Stimulated activated CD4-positive, alpha-beta T cell treated with anti-CD3 and anti-CD28 coated beads, Interleukin-4, amount 100 ng/mL, for 4 hours (primary cell): ENCODE results near the gene SSBP2.
"Not testable (repeated sequence)": the region's sequence is repeated elsewhere in the genome, so short reads cannot be mapped to it uniquely, and the experiment has no call there.

ENCODE experiments used
- DNase-seq, 2 experiments: peaks; one replicate each; pipeline ENCODE4 v3.0.0-alpha.2; 2020

Gene SSBP2

GRCh38 chr5:81724571-81724970 lies 26.3 kb downstream of the SSBP2 start:
- no peak for DNase-seq

GRCh38 chr5:81724108-81724507 lies 26.8 kb downstream of the SSBP2 start:
- no peak for DNase-seq

- no peak for DNase-seq
Observed at GRCh38 chr5:81721049-81721448, 29.8 kb downstream of the SSBP2 start.

GRCh38 chr5:81719743-81720345 lies 31.1 kb downstream of the SSBP2 start:
- no peak for DNase-seq

GRCh38 chr5:81718300-81718699 lies 32.6 kb downstream of the SSBP2 start:
- DNase-seq: no peak

- DNase-seq: no peak
Observed at GRCh38 chr5:81717860-81718259, 33.0 kb downstream of the SSBP2 start.

GRCh38 chr5:81717226-81717625 lies 33.7 kb downstream of the SSBP2 start:
- DNase-seq: no peak

- DNase-seq: not testable (repeated sequence)
Observed at GRCh38 chr5:81714076-81714475, 36.8 kb downstream of the SSBP2 start.

- no peak for DNase-seq
Observed at GRCh38 chr5:81708889-81709288, 42.0 kb downstream of the SSBP2 start.

- DNase-seq: no peak
Observed at GRCh38 chr5:81703840-81704239, 47.1 kb downstream of the SSBP2 start.

- DNase-seq: no peak
Observed at GRCh38 chr5:81700166-81700565, 50.7 kb downstream of the SSBP2 start.

- no peak for DNase-seq
Observed at GRCh38 chr5:81698813-81699212, 52.1 kb downstream of the SSBP2 start.

- no peak for DNase-seq
Observed at GRCh38 chr5:81696418-81697397, 54.2 kb downstream of the SSBP2 start.

GRCh38 chr5:81694726-81695125 lies 56.2 kb downstream of the SSBP2 start:
- no peak for DNase-seq

- no peak for DNase-seq
Observed at GRCh38 chr5:81688215-81688614, 62.7 kb downstream of the SSBP2 start.

GRCh38 chr5:81687292-81687691 lies 63.6 kb downstream of the SSBP2 start:
- no peak for DNase-seq

- DNase-seq: no peak
Observed at GRCh38 chr5:81685471-81685870, 65.4 kb downstream of the SSBP2 start.

- DNase-seq: no peak
Observed at GRCh38 chr5:81679885-81680284, 71.0 kb downstream of the SSBP2 start.

GRCh38 chr5:81675420-81675819 lies 75.5 kb downstream of the SSBP2 start:
- DNase-seq: no peak

- no peak for DNase-seq
Observed at GRCh38 chr5:81665795-81666194, 85.1 kb downstream of the SSBP2 start.

GRCh38 chr5:81660624-81661023 lies 90.3 kb downstream of the SSBP2 start:
- not testable (repeated sequence) for DNase-seq

- DNase-seq: no peak
Observed at GRCh38 chr5:81657386-81657785, 93.5 kb downstream of the SSBP2 start.

GRCh38 chr5:81656783-81657182 lies 94.1 kb downstream of the SSBP2 start:
- no peak for DNase-seq

- no peak for DNase-seq
Observed at GRCh38 chr5:81650987-81651386, 99.9 kb downstream of the SSBP2 start.
